ENCODE data around the gene HERC5. TPM values are rescaled to one million over a fixed set of nuclear protein-coding genes. Genes with fewer than 3 reads are reported as not detected.
"Not testable (repeated sequence)": the region's sequence is repeated elsewhere in the genome, so short reads cannot be mapped to it uniquely, and the experiment has no call there.

The HERC5 gene
- 0.23 and 0.70 TPM in 2 replicates for total RNA-seq (2014; rRNA removed; shearing (Covaris generic))

GRCh38 chr4:88456670-88457306 lies at the start of gene HERC5:
Gene HERC5, plus strand, starts transcription at chr4:88457119. Its CDS starts 151 bp downstream, at chr4:88457270.
- DNase-seq (ENCODE audit: low spot score), result peak; percentile 91

DNA sequence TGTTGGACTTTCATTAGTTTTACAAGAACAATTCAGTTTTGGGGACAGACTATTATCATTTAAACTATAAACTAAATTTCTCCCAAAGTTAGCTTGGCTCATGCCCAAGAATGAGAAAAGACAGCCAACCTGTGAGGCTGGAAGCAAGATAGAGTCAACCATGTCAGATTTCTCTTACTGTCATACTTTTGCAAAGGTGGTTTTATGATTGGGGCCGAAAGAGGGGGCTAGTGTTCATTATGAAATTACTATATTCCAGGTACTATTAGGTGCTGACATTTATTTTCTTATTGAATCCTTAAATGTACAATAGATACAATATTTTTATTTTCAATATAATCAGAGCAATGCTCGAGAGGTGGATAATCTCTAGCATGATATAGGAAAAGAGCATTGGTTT lies 47.7 kb upstream of the HERC5 start:
- DNase-seq (ENCODE audit: low spot score), result no peak

DNA sequence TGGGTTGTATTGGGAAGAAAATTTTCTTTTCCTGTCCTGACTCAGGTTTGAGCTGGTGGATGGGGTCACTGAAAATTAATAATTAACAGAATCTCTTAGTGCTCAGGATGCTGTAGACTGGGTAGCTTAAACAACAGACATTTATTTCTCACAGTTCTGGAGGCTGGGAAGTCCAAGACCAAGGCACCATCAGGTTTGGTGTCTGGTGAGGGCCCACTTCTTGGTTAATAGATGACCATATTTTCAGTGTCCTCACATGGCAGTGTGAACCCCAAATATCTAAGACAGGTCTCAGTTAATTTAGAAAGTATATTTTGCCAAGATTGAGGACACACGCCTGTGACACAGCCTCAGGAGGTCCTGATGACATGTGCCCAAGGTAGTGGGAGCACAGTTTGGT lies 47.1 kb upstream of the HERC5 start:
- no peak for DNase-seq (ENCODE audit: low spot score)

DNA sequence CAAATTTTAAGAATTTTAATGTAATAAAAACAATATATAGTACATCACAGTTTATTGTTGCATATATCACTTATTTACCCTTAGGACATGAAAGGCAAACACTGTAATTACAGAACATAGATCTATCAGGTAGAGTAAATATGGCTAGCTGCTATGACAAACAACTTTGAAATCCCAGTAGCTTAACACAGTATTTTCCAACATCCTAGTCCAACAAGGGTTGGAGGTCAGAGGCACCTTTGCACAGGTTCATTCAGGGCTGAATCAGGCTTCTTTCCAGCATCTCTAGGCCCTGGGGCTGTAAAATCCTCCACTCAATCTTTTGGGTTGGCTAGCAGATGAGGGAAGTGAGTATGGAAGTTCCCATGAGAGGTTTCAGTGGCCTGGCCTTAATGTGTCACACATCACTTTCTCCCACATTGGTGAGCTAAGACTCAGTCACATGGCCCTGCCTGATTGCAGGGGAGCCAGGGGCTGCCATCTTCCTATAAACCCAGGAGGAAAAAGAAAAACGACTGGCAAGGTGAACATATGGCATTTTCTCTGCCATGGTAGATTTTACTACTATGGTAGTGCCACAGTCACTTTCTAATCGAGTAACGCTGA lies 45.3 kb upstream of the HERC5 start:
- DNase-seq (ENCODE audit: low spot score), result no peak

GRCh38 chr4:88413801-88414200 lies 43.1 kb upstream of the HERC5 start:
- DNase-seq (ENCODE audit: low spot score), result no peak

DNA sequence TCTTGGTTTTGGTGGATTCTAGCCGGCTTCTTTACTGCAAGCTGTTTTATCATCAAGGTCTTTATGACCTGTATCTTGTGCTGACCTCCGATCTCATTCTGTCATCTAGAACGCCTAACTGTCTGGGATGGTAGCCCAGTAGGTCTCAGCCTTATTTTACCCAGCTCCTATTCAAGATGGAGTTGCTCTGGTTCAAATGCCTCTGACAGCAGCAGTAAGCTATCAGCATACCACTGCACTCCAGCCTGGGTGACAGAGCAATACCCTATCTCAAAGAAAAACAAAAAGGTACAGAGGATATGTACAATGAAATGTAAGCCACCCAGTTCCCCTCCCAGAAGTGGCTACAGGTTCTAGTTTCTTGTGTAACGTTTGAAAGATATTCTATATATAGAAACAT lies 42.2 kb upstream of the HERC5 start:
- no peak for DNase-seq (ENCODE audit: low spot score)

DNA sequence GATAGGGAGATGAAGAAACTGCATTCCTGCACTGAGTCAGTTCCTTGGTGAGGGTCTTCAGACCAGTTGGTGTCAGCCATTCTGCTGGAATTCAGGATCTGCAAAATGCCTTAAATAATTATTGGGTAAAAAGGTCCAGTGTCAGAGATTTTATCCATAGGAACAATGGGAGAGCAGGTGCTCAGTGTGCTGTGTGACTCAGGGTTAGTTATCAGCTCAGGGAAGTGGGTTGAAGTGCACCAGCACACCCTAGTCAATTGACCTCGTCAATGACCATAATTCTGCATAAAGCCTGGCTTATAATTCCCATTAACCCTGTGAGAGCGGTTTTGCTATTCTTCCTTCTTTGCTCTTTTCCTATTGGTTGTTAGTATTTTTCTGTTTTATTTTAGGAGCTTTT lies 40.9 kb upstream of the HERC5 start:
- peak; percentile 2 for DNase-seq (ENCODE audit: low spot score)

- no peak for DNase-seq (ENCODE audit: low spot score)
Measured at GRCh38 chr4:88418411-88418810, 38.5 kb upstream of the HERC5 start.

DNA sequence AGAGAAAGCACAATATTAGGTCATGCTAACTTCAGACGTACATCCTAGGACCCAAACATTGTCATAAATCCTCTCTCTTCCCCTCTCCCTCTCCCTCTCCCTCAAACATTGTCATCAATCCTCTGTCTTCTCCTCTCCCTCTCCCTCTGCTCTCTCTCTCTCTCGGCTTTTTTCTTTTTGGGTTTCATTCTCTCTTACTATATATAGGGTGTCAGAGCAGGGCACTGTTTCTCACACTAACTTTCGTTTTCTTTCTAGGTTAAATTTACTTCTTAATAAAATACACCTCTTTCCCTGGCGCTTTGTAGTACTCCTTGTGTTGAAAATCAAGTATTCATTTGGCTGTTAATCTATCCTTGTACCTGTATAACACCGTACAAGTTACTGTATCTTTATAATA lies 37.0 kb upstream of the HERC5 start:
- no peak for DNase-seq (ENCODE audit: low spot score)

DNA sequence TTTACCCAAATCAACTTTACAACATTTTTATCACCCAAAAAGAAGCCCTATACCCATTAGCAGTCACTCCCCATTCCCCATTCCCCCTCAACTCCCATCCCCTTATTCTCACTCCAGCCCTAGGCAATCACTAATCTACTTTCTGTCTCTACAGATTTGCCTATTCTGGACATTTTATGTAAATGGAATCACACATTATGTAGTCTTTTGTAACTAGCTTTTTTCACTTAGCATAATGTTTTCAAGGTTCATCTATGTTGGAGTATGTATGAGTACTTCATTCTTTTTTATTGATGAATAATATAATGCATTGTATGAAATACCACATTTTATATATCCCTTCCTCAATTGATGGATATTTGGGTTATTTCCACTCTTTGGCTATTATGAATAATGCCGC lies 36.1 kb upstream of the HERC5 start:
- no peak for DNase-seq (ENCODE audit: low spot score)

DNA sequence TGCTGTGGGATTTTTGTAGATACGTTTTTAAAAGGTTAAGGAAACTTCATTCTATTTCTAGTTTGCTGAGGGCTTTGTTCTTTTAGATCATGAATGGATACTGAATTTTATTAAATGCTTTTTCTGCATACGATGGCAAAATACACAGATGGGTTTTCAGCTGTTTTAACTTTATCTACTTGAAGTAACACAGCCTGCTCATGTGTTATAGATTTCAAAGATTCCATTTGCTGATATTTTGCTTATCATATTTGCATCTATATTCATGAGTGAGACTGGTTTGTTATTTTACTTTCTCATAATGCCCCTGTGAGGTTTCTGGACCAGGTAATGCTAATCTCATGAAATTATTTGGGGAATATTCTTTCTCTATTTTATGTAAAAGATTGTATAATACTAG lies 34.5 kb upstream of the HERC5 start:
- DNase-seq (ENCODE audit: low spot score), result no peak

DNA sequence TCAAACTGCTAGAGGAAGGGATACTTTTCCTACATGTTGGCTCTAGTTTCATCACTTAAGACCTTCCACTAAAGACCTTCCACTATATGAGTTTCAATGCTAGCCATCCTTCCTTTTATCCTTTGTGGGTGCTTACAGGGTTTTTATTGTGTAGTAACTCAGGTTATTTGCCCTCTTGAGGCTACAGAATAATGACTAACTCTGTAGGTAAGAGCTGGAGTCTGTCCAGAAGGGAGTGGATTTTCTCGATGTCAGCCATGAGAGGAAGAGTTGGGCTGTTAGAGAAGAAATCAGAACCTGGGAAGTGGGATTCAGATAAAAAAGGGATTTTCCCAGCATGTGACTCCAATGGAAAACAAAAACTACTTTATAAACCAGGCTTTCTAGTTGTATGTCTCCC lies 27.5 kb upstream of the HERC5 start:
- DNase-seq (ENCODE audit: low spot score), result no peak

DNA sequence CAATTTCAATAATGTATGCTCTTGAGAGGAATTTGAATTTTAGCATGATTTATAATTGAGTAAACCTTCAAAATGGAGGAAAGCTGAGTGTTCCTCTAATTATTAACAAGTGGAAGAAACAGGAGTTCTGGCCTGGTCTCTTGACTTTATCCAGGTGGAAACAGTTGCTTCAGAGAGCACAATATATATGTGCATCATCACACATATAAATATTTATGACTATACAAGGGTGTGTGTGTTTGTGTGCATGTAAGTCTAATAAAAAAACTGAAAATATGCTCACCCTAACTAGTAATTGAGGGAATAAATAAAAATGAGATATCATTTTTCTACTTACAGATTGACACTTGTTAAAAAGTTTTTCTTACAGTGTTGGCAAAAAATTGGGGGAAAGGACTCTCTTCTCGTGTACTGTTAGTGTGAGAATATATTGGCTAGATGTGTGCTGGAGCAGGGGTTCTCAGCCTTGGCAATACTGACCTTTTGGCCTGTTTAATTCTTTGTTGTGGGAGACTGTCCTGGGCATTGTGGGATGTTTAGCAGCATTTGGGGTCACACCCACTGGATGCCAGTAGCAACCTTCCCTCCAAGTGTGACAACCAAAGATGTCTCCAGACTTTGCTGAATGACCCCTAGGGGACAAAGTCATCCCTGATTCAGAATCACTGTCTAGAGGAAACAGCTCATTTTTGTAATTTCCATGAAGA lies 20.8 kb upstream of the HERC5 start:
- DNase-seq (ENCODE audit: low spot score), result no peak

DNA sequence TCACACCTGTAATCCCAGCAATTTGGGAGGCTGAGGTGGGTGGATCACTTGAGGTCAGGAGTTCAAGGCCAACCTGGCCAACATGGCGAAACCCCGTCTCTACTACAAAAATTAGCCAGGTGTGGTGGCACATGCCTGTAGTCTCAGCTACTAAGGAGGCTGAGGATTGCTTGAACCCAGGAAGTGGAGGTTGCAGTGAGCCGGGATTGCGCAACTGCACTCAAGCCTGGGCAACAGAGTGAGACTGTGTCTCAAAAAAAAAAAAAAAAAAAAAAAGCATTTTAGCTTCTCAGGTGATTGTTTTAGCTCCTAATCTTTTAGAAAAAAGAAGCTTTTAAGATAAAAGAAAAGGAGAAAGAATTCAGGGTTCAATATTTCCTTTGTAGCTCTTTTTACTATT lies 19.0 kb upstream of the HERC5 start:
- not testable (repeated sequence) for DNase-seq (ENCODE audit: low spot score)

- DNase-seq (ENCODE audit: low spot score), result no peak
Measured at GRCh38 chr4:88439161-88439760, 17.7 kb upstream of the HERC5 start.

DNA sequence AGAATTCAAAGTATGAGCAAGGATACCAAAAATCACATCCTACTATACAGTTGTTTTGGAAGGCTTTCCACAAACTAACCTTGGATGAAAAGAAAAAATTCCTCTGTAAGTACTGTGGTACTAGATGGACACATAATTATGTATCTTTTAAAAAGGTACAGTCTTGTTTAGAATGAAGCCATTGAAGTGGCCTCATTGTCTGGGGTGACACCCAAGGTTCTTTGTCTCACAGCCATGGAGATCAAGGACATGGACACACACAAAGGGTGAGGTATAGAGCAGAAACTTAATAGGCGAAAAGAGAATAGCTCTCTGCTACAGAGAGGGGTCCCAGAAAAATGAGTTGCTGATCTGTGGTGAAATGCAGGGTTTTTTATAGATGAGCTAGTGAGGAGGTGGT lies 16.8 kb upstream of the HERC5 start:
- no peak for DNase-seq (ENCODE audit: low spot score)

DNA sequence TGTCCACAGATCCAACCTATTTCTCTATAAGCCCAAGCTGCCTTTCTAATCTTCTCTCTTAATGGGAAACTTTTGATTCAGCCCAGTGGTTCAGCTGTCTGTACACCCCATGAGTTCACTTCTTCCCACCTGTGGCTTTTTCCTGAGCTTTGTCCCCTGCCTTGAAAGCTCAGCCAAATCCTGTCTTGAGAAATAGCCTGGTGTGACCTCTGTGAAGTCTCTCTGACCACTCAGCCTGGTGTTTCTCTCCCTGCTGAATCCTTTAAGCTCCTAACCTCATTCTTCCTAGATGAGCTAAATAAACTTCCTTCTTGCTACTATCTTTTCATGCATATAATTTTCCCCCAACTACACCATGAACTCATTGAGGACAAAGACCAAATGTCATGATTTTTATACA lies 15.2 kb upstream of the HERC5 start:
- DNase-seq (ENCODE audit: low spot score), result no peak

DNA sequence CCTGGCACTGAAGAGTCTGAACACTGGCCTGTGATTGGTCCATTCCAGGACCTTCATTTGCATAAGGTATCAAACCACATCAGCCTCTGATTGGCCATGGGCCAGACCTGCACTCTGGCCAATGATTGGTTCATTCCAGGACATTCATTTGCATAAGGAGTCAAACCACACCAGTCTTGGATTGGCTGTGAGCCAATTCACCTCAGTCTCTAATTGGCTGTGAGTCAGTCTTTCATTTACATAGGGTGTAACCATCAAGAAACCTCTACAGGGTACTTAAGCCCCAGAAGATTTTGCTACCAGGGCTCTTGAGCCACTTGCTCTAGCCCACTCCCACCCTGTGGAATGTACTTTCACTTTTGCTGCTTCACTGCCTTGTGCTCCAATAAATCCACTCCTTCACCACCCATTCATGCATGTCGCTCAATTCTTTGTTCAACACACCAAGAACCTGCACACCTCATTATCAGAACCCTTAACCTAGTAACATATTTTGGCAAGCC lies 14.2 kb upstream of the HERC5 start:
- no peak for DNase-seq (ENCODE audit: low spot score)

DNA sequence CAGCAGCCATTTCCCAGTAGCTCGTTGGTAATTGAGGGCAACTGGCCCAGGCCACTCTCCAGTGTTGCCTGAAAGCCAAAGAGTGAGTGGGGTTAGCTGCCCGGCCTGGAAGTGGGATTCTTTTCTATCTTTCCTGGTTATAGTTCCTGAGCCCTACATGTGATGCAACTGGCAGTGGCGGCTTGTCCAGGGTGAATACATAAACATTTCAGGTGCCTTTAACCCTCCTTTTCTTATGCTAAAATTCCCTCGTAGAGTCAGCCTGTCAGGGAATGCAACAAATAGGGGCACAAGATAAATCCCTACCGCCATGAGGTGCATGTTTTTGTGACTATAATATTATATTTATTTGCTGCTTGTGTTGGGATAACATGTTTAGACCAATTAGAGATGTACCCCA lies 13.4 kb upstream of the HERC5 start:
- DNase-seq (ENCODE audit: low spot score), result no peak

- DNase-seq (ENCODE audit: low spot score), result no peak
Measured at GRCh38 chr4:88445252-88445651, 11.7 kb upstream of the HERC5 start.

DNA sequence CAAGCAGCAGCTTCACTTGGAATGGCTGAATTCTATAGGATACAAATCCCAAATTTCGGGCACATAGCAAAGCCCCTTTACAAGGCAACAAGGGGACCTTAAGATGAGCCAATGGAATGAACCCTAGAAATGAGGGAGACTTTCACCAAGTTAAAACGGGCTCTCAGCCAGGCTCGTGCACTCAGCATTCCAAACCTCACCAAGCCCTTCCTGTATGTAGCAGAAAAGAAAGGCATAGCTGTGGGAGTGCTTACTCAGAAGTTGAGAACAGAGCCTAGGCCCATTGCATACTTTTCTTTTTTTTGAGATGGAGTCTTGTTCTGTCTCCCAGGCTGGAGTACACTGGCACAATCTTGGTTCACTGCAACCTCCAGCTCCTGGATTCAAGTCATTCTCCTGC lies 10.8 kb upstream of the HERC5 start:
- no peak for DNase-seq (ENCODE audit: low spot score)

GRCh38 chr4:88447371-88448095 lies 9.4 kb upstream of the HERC5 start:
- DNase-seq (ENCODE audit: low spot score), result no peak
